HepG2 (cell line): Measurements from ENCODE around the gene STRN4.

Source experiments
- CREB1 ChIP-seq, 2 experiments: fragments of 450-650 bp in 1 of 2; IDR thresholded peaks; 2 replicates each; pipeline ENCODE4 v1.6.1; 2016 to 2017; ENCODE audit warnings: control low read depth in 1 of 2, mild to moderate bottlenecking in 1 of 2, missing compliant biosample characterization in 1 of 2, missing genetic modification characterization in 1 of 2
- FOSL1 ChIP-seq: sonication (generic); formaldehyde crosslinking; IDR thresholded peaks from 2 replicates; pipeline ENCODE4 v1.9.0; 2021; ENCODE audit warnings: missing genetic modification reagents, borderline replicate concordance
- GFI1 ChIP-seq: sonication (generic); formaldehyde crosslinking; IDR thresholded peaks from 2 replicates; pipeline ENCODE4 v1.5.0; 2020; ENCODE audit warnings: missing genetic modification reagents, mild to moderate bottlenecking, borderline replicate concordance
- MTA1 ChIP-seq: sonication (generic); formaldehyde crosslinking; IDR thresholded peaks from 2 replicates; pipeline ENCODE4 v1.4.0; 2020; ENCODE audit warnings: missing genetic modification reagents, mild to moderate bottlenecking, borderline replicate concordance
- STAT5B ChIP-seq: sonication (generic); formaldehyde crosslinking; IDR thresholded peaks from 2 replicates; pipeline ENCODE4 v1.4.0; 2020; ENCODE audit warnings: missing genetic modification reagents
- TGIF2 ChIP-seq: IDR thresholded peaks from 2 replicates; pipeline ENCODE4 v1.6.1; 2016; ENCODE audit warnings: control low read depth, missing compliant biosample characterization
- ZBTB40 ChIP-seq, 2 experiments: fragments of 450-650 bp in 1 of 2; sonication (generic) in 1 of 2; formaldehyde crosslinking in 1 of 2; IDR thresholded peaks; 2 replicates each; pipeline versions ENCODE4 v1.6.1 to v1.8.0; 2016 to 2022; ENCODE audit warnings: antibody characterized with exemption in 1 of 2, mild to moderate bottlenecking in 1 of 2, missing genetic modification reagents in 1 of 2
- ZNF234 ChIP-seq: sonication (generic); formaldehyde crosslinking; conservative IDR thresholded peaks from 2 replicates; pipeline ENCODE4 v1.5.1; 2020; ENCODE audit warnings: mild to moderate bottlenecking, missing genetic modification reagents
- TF ChIP-seq, protein P1 (sequence below): sonication (generic); formaldehyde crosslinking; IDR thresholded peaks from 2 replicates; pipeline ENCODE4 v1.4.0; 2020; ENCODE audit warnings: low read depth, missing genetic modification reagents
- TF ChIP-seq, protein P2 (sequence below): sonication (generic); formaldehyde crosslinking; IDR thresholded peaks from 2 replicates; pipeline ENCODE4 v1.5.0; 2020; ENCODE audit warnings: mild to moderate bottlenecking, missing genetic modification reagents, moderate library complexity
- TF ChIP-seq, protein P3 (sequence below): sonication (generic); formaldehyde crosslinking; IDR thresholded peaks from 2 replicates; pipeline ENCODE4 v1.5.1; 2020; ENCODE audit warnings: missing genetic modification reagents, mild to moderate bottlenecking, borderline replicate concordance

DNA sequence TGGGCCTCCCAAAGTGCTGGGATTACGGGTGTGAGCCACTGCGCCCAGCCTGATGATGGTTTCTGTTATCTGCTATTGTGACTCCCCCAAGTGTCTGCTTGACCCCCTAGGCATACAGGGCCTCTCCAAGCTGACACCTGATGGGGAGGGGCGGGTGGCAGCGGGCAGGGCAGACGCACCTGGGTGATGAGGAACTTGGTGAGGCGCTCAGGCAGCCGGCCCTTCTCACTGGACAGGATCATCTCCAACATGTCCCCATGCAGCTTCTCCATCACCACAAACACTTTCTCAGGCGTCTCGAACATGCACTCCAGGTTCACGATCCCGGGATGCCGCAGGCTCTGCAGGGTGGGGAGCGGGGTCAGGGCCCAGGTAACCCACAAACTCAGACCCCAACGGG, 56.9 kb downstream of the STRN4 start:
- TF ChIP-seq ZBTB40 (IDR thresholded peaks at IDR 0.05) (no peak), ZBTB40 (CRISPR knock-in tag; IDR thresholded peaks at IDR 0.05) (no peak), MTA1 (CRISPR knock-in tag) (no peak), STAT5B (CRISPR knock-in tag) (no peak), ZNF234 (no peak), GFI1 (no peak), FOSL1 (CRISPR knock-in tag) (no peak), CREB1 (IDR thresholded peaks at IDR 0.05) (no peak), CREB1 (CRISPR knock-in tag; IDR thresholded peaks at IDR 0.05) (no peak), TGIF2 (no peak)
- TF ChIP-seq, protein P1, sequence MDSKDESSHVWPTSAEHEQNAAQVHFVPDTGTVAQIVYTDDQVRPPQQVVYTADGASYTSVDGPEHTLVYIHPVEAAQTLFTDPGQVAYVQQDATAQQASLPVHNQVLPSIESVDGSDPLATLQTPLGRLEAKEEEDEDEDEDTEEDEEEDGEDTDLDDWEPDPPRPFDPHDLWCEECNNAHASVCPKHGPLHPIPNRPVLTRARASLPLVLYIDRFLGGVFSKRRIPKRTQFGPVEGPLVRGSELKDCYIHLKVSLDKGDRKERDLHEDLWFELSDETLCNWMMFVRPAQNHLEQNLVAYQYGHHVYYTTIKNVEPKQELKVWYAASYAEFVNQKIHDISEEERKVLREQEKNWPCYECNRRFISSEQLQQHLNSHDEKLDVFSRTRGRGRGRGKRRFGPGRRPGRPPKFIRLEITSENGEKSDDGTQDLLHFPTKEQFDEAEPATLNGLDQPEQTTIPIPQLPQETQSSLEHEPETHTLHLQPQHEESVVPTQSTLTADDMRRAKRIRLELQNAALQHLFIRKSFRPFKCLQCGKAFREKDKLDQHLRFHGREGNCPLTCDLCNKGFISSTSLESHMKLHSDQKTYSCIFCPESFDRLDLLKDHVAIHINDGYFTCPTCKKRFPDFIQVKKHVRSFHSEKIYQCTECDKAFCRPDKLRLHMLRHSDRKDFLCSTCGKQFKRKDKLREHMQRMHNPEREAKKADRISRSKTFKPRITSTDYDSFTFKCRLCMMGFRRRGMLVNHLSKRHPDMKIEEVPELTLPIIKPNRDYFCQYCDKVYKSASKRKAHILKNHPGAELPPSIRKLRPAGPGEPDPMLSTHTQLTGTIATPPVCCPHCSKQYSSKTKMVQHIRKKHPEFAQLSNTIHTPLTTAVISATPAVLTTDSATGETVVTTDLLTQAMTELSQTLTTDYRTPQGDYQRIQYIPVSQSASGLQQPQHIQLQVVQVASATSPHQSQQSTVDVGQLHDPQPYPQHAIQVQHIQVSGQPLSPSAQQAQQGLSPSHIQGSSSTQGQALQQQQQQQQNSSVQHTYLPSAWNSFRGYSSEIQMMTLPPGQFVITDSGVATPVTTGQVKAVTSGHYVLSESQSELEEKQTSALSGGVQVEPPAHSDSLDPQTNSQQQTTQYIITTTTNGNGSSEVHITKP (CRISPR knock-in tag), result no peak
- TF ChIP-seq, protein P2, sequence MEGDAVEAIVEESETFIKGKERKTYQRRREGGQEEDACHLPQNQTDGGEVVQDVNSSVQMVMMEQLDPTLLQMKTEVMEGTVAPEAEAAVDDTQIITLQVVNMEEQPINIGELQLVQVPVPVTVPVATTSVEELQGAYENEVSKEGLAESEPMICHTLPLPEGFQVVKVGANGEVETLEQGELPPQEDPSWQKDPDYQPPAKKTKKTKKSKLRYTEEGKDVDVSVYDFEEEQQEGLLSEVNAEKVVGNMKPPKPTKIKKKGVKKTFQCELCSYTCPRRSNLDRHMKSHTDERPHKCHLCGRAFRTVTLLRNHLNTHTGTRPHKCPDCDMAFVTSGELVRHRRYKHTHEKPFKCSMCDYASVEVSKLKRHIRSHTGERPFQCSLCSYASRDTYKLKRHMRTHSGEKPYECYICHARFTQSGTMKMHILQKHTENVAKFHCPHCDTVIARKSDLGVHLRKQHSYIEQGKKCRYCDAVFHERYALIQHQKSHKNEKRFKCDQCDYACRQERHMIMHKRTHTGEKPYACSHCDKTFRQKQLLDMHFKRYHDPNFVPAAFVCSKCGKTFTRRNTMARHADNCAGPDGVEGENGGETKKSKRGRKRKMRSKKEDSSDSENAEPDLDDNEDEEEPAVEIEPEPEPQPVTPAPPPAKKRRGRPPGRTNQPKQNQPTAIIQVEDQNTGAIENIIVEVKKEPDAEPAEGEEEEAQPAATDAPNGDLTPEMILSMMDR (CRISPR knock-in tag), result no peak
- TF ChIP-seq, protein P3, sequence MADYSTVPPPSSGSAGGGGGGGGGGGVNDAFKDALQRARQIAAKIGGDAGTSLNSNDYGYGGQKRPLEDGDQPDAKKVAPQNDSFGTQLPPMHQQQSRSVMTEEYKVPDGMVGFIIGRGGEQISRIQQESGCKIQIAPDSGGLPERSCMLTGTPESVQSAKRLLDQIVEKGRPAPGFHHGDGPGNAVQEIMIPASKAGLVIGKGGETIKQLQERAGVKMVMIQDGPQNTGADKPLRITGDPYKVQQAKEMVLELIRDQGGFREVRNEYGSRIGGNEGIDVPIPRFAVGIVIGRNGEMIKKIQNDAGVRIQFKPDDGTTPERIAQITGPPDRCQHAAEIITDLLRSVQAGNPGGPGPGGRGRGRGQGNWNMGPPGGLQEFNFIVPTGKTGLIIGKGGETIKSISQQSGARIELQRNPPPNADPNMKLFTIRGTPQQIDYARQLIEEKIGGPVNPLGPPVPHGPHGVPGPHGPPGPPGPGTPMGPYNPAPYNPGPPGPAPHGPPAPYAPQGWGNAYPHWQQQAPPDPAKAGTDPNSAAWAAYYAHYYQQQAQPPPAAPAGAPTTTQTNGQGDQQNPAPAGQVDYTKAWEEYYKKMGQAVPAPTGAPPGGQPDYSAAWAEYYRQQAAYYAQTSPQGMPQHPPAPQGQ (CRISPR knock-in tag), result no peak
